Mucosa of stomach (tissue), 1 donor: ENCODE results near the gene GTF3C5.

ENCODE experiments used
- H3K27me3 ChIP-seq: one replicate; pipeline ENCODE4 v1.7.0; 2013; ENCODE audit warnings: mild to moderate bottlenecking, low read length; ENCODE audit not compliant: control insufficient read depth, insufficient read depth
- H3K36me3 ChIP-seq: one replicate; pipeline ENCODE4 v1.7.0; 2013; ENCODE audit warnings: low read length; ENCODE audit not compliant: control insufficient read depth, insufficient read depth
- H3K4me1 ChIP-seq: one replicate; pipeline ENCODE4 v1.7.0; 2013; ENCODE audit warnings: mild to moderate bottlenecking, low read length; ENCODE audit not compliant: control insufficient read depth, insufficient read depth
- H3K4me3 ChIP-seq: one replicate; pipeline ENCODE4 v1.7.0; 2013; ENCODE audit warnings: low read length
- H3K9ac ChIP-seq: one replicate; pipeline ENCODE4 v1.7.0; 2013; ENCODE audit warnings: mild to moderate bottlenecking, low read length, moderate library complexity
- H3K9me3 ChIP-seq: one replicate; pipeline ENCODE4 v1.7.0; 2013; ENCODE audit warnings: mild to moderate bottlenecking, low read length, moderate library complexity; ENCODE audit not compliant: control insufficient read depth
- donor health status: Pancreatic carcinoma.

GTF3C5 gene

GRCh38 chr9:133050781-133051180, 20.0 kb downstream of the GTF3C5 start:
- H3K27me3 ChIP-seq: no peaks in the 10 kb centered on the region
- H3K36me3 ChIP-seq: peaks cover 20% of the 10 kb centered on the region
- no peak overlapping the region for H3K9ac ChIP-seq
- no peaks in the 10 kb centered on the region for H3K9me3 ChIP-seq
- H3K4me1 ChIP-seq: peaks cover 15% of the 10 kb centered on the region
- H3K4me3 ChIP-seq: no peak overlapping the region

- H3K4me3 ChIP-seq: no peak overlapping the region
- peaks cover 15% of the 10 kb centered on the region for H3K4me1 ChIP-seq
- H3K9me3 ChIP-seq: no peaks in the 10 kb centered on the region
- H3K27me3 ChIP-seq: no peaks in the 10 kb centered on the region
- peaks cover 24% of the 10 kb centered on the region for H3K36me3 ChIP-seq
- H3K9ac ChIP-seq: no peak overlapping the region
Measured at GRCh38 chr9:133051281-133051900, 20.6 kb downstream of the GTF3C5 start.

- Histone ChIP-seq H3K4me3 (no peak overlapping the region), H3K9me3 (no peaks in the 10 kb centered on the region), H3K9ac (no peak overlapping the region), H3K4me1 (peaks cover 15% of the 10 kb centered on the region), H3K36me3 (peaks cover 24% of the 10 kb centered on the region), H3K27me3 (no peaks in the 10 kb centered on the region)
Measured at GRCh38 chr9:133051966-133052539, 21.3 kb downstream of the GTF3C5 start.

GRCh38 chr9:133054194-133054890, 23.5 kb downstream of the GTF3C5 start:
- H3K4me1 ChIP-seq: peaks cover 15% of the 10 kb centered on the region
- no peak overlapping the region for H3K4me3 ChIP-seq
- no peaks in the 10 kb centered on the region for H3K9me3 ChIP-seq
- no peak overlapping the region for H3K9ac ChIP-seq
- peaks cover 24% of the 10 kb centered on the region for H3K36me3 ChIP-seq
- no peaks in the 10 kb centered on the region for H3K27me3 ChIP-seq

- Histone ChIP-seq H3K4me3 (no peak overlapping the region), H3K27me3 (no peaks in the 10 kb centered on the region), H3K9ac (no peak overlapping the region), H3K4me1 (peaks cover 14% of the 10 kb centered on the region), H3K9me3 (no peaks in the 10 kb centered on the region), H3K36me3 (peaks cover 24% of the 10 kb centered on the region)
Measured at GRCh38 chr9:133054966-133055365, 24.2 kb downstream of the GTF3C5 start.

- Histone ChIP-seq H3K4me1 (peaks cover 4% of the 10 kb centered on the region), H3K36me3 (peaks cover 24% of the 10 kb centered on the region), H3K4me3 (no peak overlapping the region), H3K9ac (no peak overlapping the region), H3K9me3 (no peaks in the 10 kb centered on the region), H3K27me3 (no peaks in the 10 kb centered on the region)
Measured at GRCh38 chr9:133055788-133056420, 25.1 kb downstream of the GTF3C5 start.

- Histone ChIP-seq H3K27me3 (no peaks in the 10 kb centered on the region), H3K36me3 (peaks cover 22% of the 10 kb centered on the region), H3K9me3 (no peaks in the 10 kb centered on the region), H3K9ac (no peak overlapping the region), H3K4me3 (no peak overlapping the region), H3K4me1 (no peaks in the 10 kb centered on the region)
Measured at GRCh38 chr9:133056533-133056932, 25.7 kb downstream of the GTF3C5 start.

- H3K4me3 ChIP-seq: no peak overlapping the region
- H3K4me1 ChIP-seq: no peaks in the 10 kb centered on the region
- H3K9ac ChIP-seq: no peak overlapping the region
- no peaks in the 10 kb centered on the region for H3K9me3 ChIP-seq
- H3K36me3 ChIP-seq: peaks cover 18% of the 10 kb centered on the region
- no peaks in the 10 kb centered on the region for H3K27me3 ChIP-seq
Measured at GRCh38 chr9:133057006-133057405, 26.2 kb downstream of the GTF3C5 start.

GRCh38 chr9:133057553-133057952, 26.8 kb downstream of the GTF3C5 start:
- H3K9me3 ChIP-seq: no peaks in the 10 kb centered on the region
- no peaks in the 10 kb centered on the region for H3K4me1 ChIP-seq
- no peak overlapping the region for H3K9ac ChIP-seq
- H3K27me3 ChIP-seq: no peaks in the 10 kb centered on the region
- no peak overlapping the region for H3K4me3 ChIP-seq
- H3K36me3 ChIP-seq: peaks cover 17% of the 10 kb centered on the region

GRCh38 chr9:133058071-133058470, 27.3 kb downstream of the GTF3C5 start:
- Histone ChIP-seq H3K4me1 (no peaks in the 10 kb centered on the region), H3K4me3 (no peak overlapping the region), H3K36me3 (peaks cover 17% of the 10 kb centered on the region), H3K9me3 (no peaks in the 10 kb centered on the region), H3K27me3 (no peaks in the 10 kb centered on the region), H3K9ac (no peak overlapping the region)

GRCh38 chr9:133058550-133059320, 27.9 kb downstream of the GTF3C5 start:
- Histone ChIP-seq H3K27me3 (no peaks in the 10 kb centered on the region), H3K4me1 (no peaks in the 10 kb centered on the region), H3K36me3 (peaks cover 17% of the 10 kb centered on the region), H3K9me3 (no peaks in the 10 kb centered on the region), H3K4me3 (no peak overlapping the region), H3K9ac (no peak overlapping the region)
